Activated CD4-positive, alpha-beta memory T cell treated with anti-CD3 and anti-CD28 coated beads for 36 hours (primary cell): Measurements from ENCODE around the gene MRPL22. TPM values are rescaled to one million over a fixed set of nuclear protein-coding genes. Genes with fewer than 3 reads are reported as not detected.
"Not testable (repeated sequence)": the region's sequence is repeated elsewhere in the genome, so short reads cannot be mapped to it uniquely, and the experiment has no call there.

ENCODE experiments used
- CTCF ChIA-PET: fragments of 350-600 bp; sonication (Branson Sonifier 250); formaldehyde crosslinking; loops from one replicate; lab custom pipeline; 2021; ENCODE audit warnings: antibody characterized with exemption, inconsistent platforms; lab: Charles Lee
- POLR2A ChIA-PET: fragments of 350-600 bp; sonication (Branson Sonifier 250); formaldehyde crosslinking; loops from one replicate; lab custom pipeline; 2021; ENCODE audit warnings: antibody characterized with exemption; lab: Charles Lee
- DNase-seq: peaks from one replicate; pipeline ENCODE4 v3.0.0-alpha.2; 2020
- H3K27ac Mint-ChIP-seq: one replicate; pipeline ENCODE4 v1.8.0; 2021; ENCODE audit warnings: mixed read lengths
- H3K27me3 Mint-ChIP-seq: one replicate; pipeline ENCODE4 v1.8.0; 2021; ENCODE audit warnings: mixed read lengths
- H3K36me3 Mint-ChIP-seq: one replicate; pipeline ENCODE4 v1.8.0; 2021; ENCODE audit warnings: mixed read lengths
- H3K4me1 Mint-ChIP-seq: one replicate; pipeline ENCODE4 v1.8.0; 2021; ENCODE audit warnings: low read depth, mixed read lengths
- H3K4me3 Mint-ChIP-seq: one replicate; pipeline ENCODE4 v1.8.0; 2021; ENCODE audit warnings: mild to moderate bottlenecking, mixed read lengths
- H3K9me3 Mint-ChIP-seq: one replicate; pipeline ENCODE4 v1.8.0; 2021; ENCODE audit warnings: mixed read lengths
- intact Hi-C: fragments of 100-400 bp; cut with micrococcal nuclease; formaldehyde crosslinking; loops from one replicate; pipeline ENCODE4 v1.15.1; 2023
- total RNA-seq, 2 experiments: library from RNA; stranded (reverse); gene quantifications; one replicate each; pipeline ENCODE4 v1.2.3, GENCODE V29; 2021

The MRPL22 gene
- total RNA-seq, 2 experiments from 2014 or later = 80.8 to 82.2 TPM

DNA sequence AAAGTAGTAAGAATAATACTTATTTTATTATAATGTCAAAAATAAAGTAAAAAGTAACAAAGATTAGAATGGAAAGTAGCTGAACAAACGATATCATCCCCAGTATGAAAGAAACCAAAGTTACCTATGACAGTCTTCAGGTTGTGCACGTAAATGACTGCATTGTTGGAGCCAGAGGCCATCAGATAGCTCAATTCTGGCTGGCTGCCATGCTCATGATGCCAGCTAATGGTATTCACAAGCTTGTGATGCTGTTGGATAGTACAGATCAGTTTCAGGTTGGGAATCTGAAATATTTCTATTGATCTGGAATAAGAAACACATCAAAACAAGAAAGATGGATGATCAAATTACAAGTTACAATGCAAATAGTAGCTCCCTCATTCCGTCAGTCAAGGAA, 24.0 kb upstream of the MRPL22 start:
- Mint-ChIP-seq H3K4me3 (no peak overlapping the region), H3K4me1 (no peaks in the 10 kb centered on the region), H3K27ac (no peak overlapping the region), H3K27me3 (no peaks in the 10 kb centered on the region), H3K36me3 (peaks cover 34% of the 10 kb centered on the region), H3K9me3 (no peaks in the 10 kb centered on the region)
- intact Hi-C loops = no loop called here
- POLR2A ChIA-PET = no interaction called here
- DNase-seq = no peak
- CTCF ChIA-PET = interaction anchor here (1.3 to 1.5 kb wide), 2 partner anchors 16 to 21 kb away, joined by 3 to 4 read pairs; partner anchors contain the start of gene GEMIN5

DNA sequence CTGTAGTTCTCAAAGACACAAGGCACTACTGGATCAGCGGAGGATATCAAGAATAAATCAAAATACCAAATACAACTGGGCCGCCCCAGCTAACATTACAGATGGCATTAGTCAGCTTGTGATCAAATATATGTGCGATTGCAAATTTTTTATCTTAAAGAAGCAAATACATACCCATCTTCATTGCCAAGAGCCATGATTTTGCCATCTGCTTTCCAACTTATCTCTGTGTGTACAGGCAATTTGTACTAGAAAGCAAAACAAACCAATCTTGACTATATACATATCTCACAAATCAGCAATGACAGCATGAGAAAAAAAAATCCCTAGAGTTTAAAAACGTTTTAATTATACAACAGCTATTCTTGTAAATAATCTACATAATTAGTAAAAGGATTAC, 23.1 kb upstream of the MRPL22 start:
- POLR2A ChIA-PET = no interaction called here

DNA sequence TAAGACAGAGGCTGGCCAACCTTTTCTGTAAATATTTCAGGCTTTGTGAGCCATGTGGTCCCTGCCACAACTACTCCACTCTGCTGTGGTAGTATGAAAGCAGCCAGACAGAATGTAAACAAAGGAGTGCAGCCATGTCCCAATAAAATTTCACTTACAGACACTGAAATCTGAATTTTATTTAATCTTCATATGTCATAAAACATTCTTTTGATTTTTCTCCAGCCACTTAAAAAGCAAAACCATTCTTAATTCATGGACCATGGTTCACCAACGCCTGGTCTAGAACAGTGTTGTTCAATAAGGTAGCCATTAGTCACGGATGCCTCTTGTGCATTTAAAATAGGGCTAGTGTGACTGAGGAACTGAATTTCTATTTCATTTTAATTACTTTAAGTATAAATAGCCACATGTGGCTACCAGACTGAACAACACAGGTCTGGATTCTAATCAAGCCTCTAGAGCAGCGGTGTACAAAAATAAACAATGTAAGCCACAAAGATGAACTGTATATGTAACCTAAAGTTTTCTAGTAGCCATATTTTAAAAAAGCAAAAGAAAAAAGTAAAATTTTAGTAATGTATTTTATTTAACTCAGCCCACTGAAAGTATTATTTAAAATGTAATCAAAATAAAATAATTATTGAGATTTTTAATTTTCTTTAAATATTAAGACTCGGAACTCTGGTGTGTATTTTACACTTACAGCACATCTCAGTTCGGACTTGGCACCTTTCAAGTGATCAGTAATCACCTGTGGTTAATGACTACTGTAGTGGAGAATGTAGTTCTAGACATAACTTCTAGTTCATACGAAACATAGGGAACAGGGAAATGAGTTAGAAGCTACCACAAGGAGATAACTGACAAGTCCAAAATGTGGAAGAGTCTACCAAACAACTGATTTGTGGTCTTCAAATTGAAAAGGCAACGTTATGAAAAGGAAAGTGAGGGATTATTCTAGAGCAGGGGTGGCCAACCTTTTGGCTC, 17.1 kb upstream of the MRPL22 start:
- CTCF ChIA-PET = no interaction called here
- Mint-ChIP-seq H3K27me3 (no peaks in the 10 kb centered on the region), H3K27ac (no peak overlapping the region), H3K9me3 (no peaks in the 10 kb centered on the region), H3K36me3 (peaks cover 48% of the 10 kb centered on the region), H3K4me3 (no peak overlapping the region), H3K4me1 (no peaks in the 10 kb centered on the region)
- no peak for DNase-seq
- POLR2A ChIA-PET = no interaction called here
- intact Hi-C loops = no loop called here

More for the DNA sequence above, 23.1 kb upstream of the MRPL22 start:
- no peak overlapping the region for H3K27ac Mint-ChIP-seq
- CTCF ChIA-PET = interaction anchor here (1.3 to 1.5 kb wide), 2 partner anchors 17 to 20 kb away, joined by 3 to 4 read pairs; partner anchors contain the start of gene GEMIN5
- intact Hi-C loops = no loop called here
- H3K9me3 Mint-ChIP-seq = no peaks in the 10 kb centered on the region
- DNase-seq = no peak
- H3K4me3 Mint-ChIP-seq = no peak overlapping the region
- H3K4me1 Mint-ChIP-seq = no peaks in the 10 kb centered on the region
- peaks cover 27% of the 10 kb centered on the region for H3K36me3 Mint-ChIP-seq
- no peaks in the 10 kb centered on the region for H3K27me3 Mint-ChIP-seq

DNA sequence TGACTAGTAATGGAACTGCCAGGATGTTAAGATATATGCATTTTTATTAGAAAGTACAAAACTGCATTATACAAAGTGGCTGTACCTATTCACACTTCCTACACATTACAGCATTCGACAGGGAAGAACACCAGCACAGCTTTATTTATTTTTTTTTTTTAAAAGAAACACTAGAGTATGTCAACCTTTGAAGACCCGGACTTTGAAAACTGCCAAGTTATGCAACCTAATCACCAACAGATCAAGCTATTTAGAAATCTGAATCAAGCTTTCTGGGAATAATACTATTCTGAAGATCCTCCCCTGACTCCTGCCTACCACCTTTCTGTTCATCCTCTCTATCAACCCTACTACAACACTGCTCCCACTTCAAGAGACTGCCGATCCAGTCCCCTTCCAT, 7.3 kb upstream of the MRPL22 start:
- DNase-seq = no peak
- intact Hi-C loops = no loop called here
- no peak overlapping the region for H3K4me3 Mint-ChIP-seq
- ChIA-PET POLR2A (no interaction called here), CTCF (no interaction called here)
- H3K36me3 Mint-ChIP-seq = peaks cover 35% of the 10 kb centered on the region
- no peaks in the 10 kb centered on the region for H3K27me3 Mint-ChIP-seq
- peaks cover 28% of the 10 kb centered on the region for H3K4me1 Mint-ChIP-seq
- no peaks in the 10 kb centered on the region for H3K9me3 Mint-ChIP-seq
- no peak overlapping the region for H3K27ac Mint-ChIP-seq

DNA sequence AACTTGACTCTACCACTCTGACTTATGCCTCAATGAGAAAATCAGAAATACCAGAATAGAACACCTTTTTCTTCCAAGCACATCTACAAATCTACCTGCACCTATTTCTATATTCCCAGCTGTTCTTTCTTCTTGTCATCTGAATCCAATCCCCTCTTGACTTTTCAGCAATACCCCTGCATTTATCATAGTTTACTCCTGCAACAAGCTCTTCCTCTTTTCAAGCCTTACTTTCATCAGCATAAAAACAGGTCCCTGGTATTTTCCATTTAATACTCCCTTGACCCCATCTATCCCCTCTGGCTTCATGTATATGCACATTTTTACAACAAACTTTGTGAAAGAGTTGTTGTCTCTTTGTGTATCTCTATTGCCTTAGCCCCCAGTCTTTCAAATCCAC, 6.0 kb upstream of the MRPL22 start:
- Mint-ChIP-seq H3K36me3 (peaks cover 34% of the 10 kb centered on the region), H3K4me1 (peaks cover 33% of the 10 kb centered on the region), H3K27me3 (no peaks in the 10 kb centered on the region), H3K4me3 (no peak overlapping the region), H3K9me3 (no peaks in the 10 kb centered on the region), H3K27ac (no peak overlapping the region)
- intact Hi-C loops = no loop called here
- DNase-seq = no peak
- POLR2A ChIA-PET = no interaction called here
- CTCF ChIA-PET = no interaction called here

GRCh38 chr5:154937186-154937717, 3.6 kb upstream of the MRPL22 start:
- no peak for DNase-seq
- H3K9me3 Mint-ChIP-seq = no peaks in the 10 kb centered on the region
- peak overlapping the region; percentile 87 for H3K4me3 Mint-ChIP-seq
- intact Hi-C loops = no loop called here
- H3K27me3 Mint-ChIP-seq = no peaks in the 10 kb centered on the region
- H3K4me1 Mint-ChIP-seq = peaks cover 44% of the 10 kb centered on the region
- ChIA-PET POLR2A (interaction anchor here (1.4 to 2.1 kb wide), 2 partner anchors 17 to 79 kb away, joined by 4 to 9 read pairs; partner anchors contain the start of gene CNOT8), CTCF (interaction anchor here (1.2 to 1.7 kb wide), 2 partner anchors 20 to 287 kb away, joined by 4 to 5 read pairs; no protein-coding TSS in a partner anchor)
- H3K36me3 Mint-ChIP-seq = peaks cover 21% of the 10 kb centered on the region
- no peak overlapping the region for H3K27ac Mint-ChIP-seq

DNA sequence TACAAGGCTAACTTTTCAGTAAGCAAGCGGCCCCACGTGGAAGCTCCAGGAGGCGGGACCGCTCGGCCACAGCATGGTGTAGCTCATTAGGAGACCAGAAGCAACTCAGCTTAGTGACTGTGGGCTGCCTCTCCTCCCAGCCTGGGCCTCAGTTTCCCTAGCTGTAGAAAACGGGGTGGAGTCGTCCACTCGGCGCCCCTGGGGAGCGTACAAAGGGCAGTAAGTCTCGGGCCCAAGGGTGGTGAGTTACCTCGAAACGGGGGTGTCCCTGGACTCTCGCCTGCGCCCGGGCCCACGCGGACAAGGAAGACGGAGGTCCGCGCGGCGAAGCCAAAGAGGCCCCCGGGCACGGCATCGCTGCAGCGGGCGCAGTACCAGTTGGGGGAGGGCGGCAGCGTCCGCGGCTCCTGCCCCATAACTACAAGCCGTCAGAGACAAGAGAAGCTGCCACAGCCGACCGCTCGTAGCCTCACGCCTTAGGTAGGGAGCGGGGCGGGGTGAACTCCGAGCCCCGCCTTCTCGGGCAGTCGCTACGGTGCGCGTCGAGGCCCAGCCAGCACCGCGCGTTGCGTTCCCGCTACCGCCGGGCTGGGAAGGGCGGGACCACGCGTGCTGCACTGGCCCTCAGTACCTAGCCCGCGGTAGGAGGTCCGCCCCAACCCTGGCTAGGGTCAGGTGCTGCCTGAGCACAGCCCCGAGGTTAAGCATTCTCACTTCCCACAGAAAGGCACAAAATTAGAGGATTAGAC, 3.0 kb upstream of the MRPL22 start, which contains the start of gene GEMIN5:
GEMIN5 (minus strand) TSS at position 494 of the 749 bp plus-strand sequence; CDS start at position 416, 78 bp downstream.
- peak within 1 kb of the TSS; percentile 63 for H3K27ac Mint-ChIP-seq
- ChIA-PET POLR2A (interaction anchor here (1.4 to 2.1 kb wide), 2 partner anchors 18 to 80 kb away, joined by 4 to 9 read pairs; partner anchors contain the start of gene CNOT8), CTCF (interaction anchor here (1.2 to 1.7 kb wide), 2 partner anchors 20 to 288 kb away, joined by 4 to 5 read pairs; no protein-coding TSS in a partner anchor)
- H3K36me3 Mint-ChIP-seq = peaks cover 18% of the 10 kb centered on the region
- H3K4me1 Mint-ChIP-seq = peaks cover 49% of the 10 kb centered on the region
- H3K4me3 Mint-ChIP-seq = peak within 1 kb of the TSS; percentile 87
- no peaks in the 10 kb centered on the region for H3K27me3 Mint-ChIP-seq
- no peaks in the 10 kb centered on the region for H3K9me3 Mint-ChIP-seq
- intact Hi-C loops = no loop called here
- DNase-seq = peak; percentile 90

GRCh38 chr5:154939387-154939786, 1.5 kb upstream of the MRPL22 start:
- DNase-seq, intact Hi-C loops, CTCF ChIA-PET, H3K27ac Mint-ChIP-seq, POLR2A ChIA-PET, H3K27me3 Mint-ChIP-seq, H3K9me3 Mint-ChIP-seq: not testable (repeated sequence)
- Mint-ChIP-seq H3K4me3 (peak overlapping the region; percentile 30), H3K36me3 (peaks cover 16% of the 10 kb centered on the region), H3K4me1 (peaks cover 49% of the 10 kb centered on the region)

DNA sequence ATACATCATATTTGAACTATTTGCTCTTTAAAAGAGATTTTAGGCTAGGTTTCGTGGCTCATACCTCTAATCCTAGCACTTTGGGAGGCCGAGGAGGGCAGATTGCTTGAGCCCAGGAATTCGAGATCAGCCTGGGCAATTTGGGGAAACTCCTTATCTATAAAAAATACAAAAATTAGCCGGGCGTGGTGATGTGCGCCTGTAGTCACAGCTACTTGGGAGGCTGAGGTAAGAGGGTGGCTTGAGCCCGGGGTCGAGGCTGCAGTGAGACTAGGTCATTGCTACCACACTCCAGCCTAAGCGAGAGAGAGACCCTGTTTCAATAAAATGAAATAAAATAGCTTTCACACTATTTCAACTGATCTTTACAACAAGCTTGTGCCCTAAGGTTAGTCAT, 500 bp upstream of the MRPL22 start:
- H3K36me3 Mint-ChIP-seq = peaks cover 7% of the 10 kb centered on the region
- H3K4me1 Mint-ChIP-seq = peaks cover 41% of the 10 kb centered on the region
- H3K4me3 Mint-ChIP-seq = peak overlapping the region; percentile 96
- intact Hi-C loops = loop anchor here (2.0 to 10.0 kb wide), 3 partner anchors 204 to 902 kb away; partner anchors contain the start of genes FAM114A2 and MFAP3
- no peaks in the 10 kb centered on the region for H3K9me3 Mint-ChIP-seq
- CTCF ChIA-PET = no interaction called here
- no peaks in the 10 kb centered on the region for H3K27me3 Mint-ChIP-seq
- H3K27ac Mint-ChIP-seq = peak overlapping the region; percentile 93
- no peak for DNase-seq
- POLR2A ChIA-PET = no interaction called here

DNA sequence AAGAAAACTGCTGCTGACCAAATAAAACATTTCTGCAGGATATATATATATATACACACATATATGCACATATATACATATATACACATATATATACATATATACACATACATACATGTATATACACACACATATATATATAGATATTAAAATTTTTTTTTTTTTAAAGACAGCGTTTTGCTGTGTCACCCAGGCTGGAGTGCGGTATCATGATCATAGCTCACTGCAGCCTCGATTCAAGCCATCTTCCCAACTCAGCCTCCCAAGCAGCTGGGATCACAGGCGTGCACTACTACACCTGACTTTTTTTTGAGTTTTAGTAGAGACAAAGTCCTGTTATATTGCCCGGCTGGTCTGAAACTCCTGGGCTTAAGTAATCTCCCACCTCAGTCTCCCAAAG, 2.7 kb downstream of the MRPL22 start:
- CTCF ChIA-PET = no interaction called here
- POLR2A ChIA-PET = no interaction called here

DNA sequence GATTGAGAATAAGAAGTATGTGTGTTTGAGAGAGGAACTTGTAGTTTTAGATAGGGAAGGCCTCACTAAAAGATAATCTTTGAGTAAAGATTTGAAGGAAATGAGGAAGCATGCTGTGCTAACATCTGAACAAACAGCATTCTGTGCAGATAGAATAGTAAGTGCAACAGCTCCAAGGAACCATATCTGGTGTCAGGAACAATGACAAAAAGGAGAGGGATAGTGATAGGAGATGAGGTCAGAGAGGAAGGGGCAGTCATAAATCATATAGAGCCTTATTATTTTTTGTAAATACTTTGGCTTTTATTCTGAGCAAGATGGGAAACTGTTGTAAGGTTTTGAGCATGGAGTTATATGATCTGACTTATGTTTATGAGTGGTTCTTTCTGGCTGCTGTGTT, 3.8 kb downstream of the MRPL22 start:
- intact Hi-C loops = loop anchor here (1.0 to 10.0 kb wide), 2 partner anchors 60 to 200 kb away; no protein-coding TSS in a partner anchor
- DNase-seq = no peak
- CTCF ChIA-PET = interaction anchor here (0.7 to 1.3 kb wide), 3 partner anchors 9 to 83 kb away, joined by 3 to 5 read pairs (median 4); no protein-coding TSS in a partner anchor
- no peak overlapping the region for H3K4me3 Mint-ChIP-seq
- H3K4me1 Mint-ChIP-seq = peaks cover 37% of the 10 kb centered on the region
- no peak overlapping the region for H3K27ac Mint-ChIP-seq
- H3K9me3 Mint-ChIP-seq = no peaks in the 10 kb centered on the region
- POLR2A ChIA-PET = no interaction called here
- H3K27me3 Mint-ChIP-seq = no peaks in the 10 kb centered on the region
- H3K36me3 Mint-ChIP-seq = peaks cover 10% of the 10 kb centered on the region

More for the DNA sequence above, 2.7 kb downstream of the MRPL22 start:
- no peak overlapping the region for H3K4me3 Mint-ChIP-seq
- peaks cover 31% of the 10 kb centered on the region for H3K4me1 Mint-ChIP-seq
- no peaks in the 10 kb centered on the region for H3K27me3 Mint-ChIP-seq
- peaks cover 9% of the 10 kb centered on the region for H3K36me3 Mint-ChIP-seq
- intact Hi-C loops = loop anchor here (10.0 kb wide), 1 partner anchor 201 kb away; no protein-coding TSS in a partner anchor
- DNase-seq = no peak
- no peak overlapping the region for H3K27ac Mint-ChIP-seq
- H3K9me3 Mint-ChIP-seq = no peaks in the 10 kb centered on the region
